K562 (cell line): ENCODE measurements around the gene ATP13A2. TPM values are rescaled to one million over a fixed set of nuclear protein-coding genes. Genes with fewer than 3 reads are reported as not detected.

Experiments used
- ATAC-seq: fragments of 200-7000 bp; cut with Tn5 transposase; 3 replicates; pipeline ENCODE4 v1.9.1; 2020; ENCODE audit warnings: moderate library complexity
- BruUV-seq: library from RNA; stranded (reverse); fragments of 400-500 nt; replicated peaks from 2 replicates; lab custom pipeline; 2021; lab: Mats Ljungman, UMichigan
- CTCF ChIA-PET: fragments of 300-600 bp; formaldehyde crosslinking; extraction: SDS; loops from one replicate; lab custom pipeline; 2021; ENCODE audit warnings: low intra/inter-chr PET ratio; lab: Yijun Ruan, JAX
- POLR2A ChIA-PET: fragments of 300-600, 350-650 bp; sonication (Branson Sonifier 250); formaldehyde crosslinking; extraction: SDS; loops from one replicate; lab custom pipeline; 2021; ENCODE audit warnings: antibody characterized with exemption, inconsistent platforms; lab: Yijun Ruan, JAX
- DNase-seq, 4 experiments: peaks; one replicate each; pipeline versions ENCODE4 v3.0.0 to v3.0.0-alpha.2; 2011 to 2018; ENCODE audit warnings: low spot score in 3 of 4, mixed read lengths in 3 of 4; ENCODE audit errors: extremely low read depth in 1 of 4
- FAIRE-seq: peaks from 2 replicates; lab custom pipeline; 2011; peaks lifted over from hg19 to GRCh38; lab: Jason Lieb, UNC
- H2AFZ ChIP-seq: 2 replicates; pipeline ENCODE4 v1.6.0; 2011; ENCODE audit warnings: low read depth, low read length, control low read depth, inconsistent platforms
- H3K27ac ChIP-seq: fragments of 200-600 bp; 3 replicates; pipeline ENCODE4 v1.8.0; 2011; ENCODE audit warnings: low read depth, mild to moderate bottlenecking, control low read depth, inconsistent platforms, low read length, moderate library complexity, mixed read lengths; ENCODE audit errors: extremely low read depth
- H3K27me3 ChIP-seq, 2 experiments: fragments of 300-600 bp in 1 of 2; 2 replicates in 1 of 2; 3 replicates in 1 of 2; pipeline versions ENCODE4 v1.6.0 to v1.8.0; 2011; ENCODE audit warnings: inconsistent platforms in 2 of 2, low read length in 2 of 2, mild to moderate bottlenecking in 1 of 2, mixed read lengths in 1 of 2, moderate library complexity in 1 of 2; ENCODE audit not compliant: control insufficient read depth in 2 of 2, insufficient read depth in 2 of 2
- H3K36me3 ChIP-seq: fragments of 300-600 bp; 3 replicates; pipeline ENCODE4 v1.8.0; 2011; ENCODE audit warnings: mild to moderate bottlenecking, low read length, inconsistent platforms; ENCODE audit not compliant: control insufficient read depth, insufficient read depth
- H3K4me1 ChIP-seq, 2 experiments: fragments of 200-600 bp in 1 of 2; replicated peaks in 1 of 2; 2 replicates in 1 of 2; 3 replicates in 1 of 2; pipeline versions ENCODE4 v1.5.1 to v1.8.0; 2011; ENCODE audit warnings: inconsistent platforms in 2 of 2, low read length in 2 of 2, mild to moderate bottlenecking in 1 of 2, mixed read lengths in 1 of 2, moderate library complexity in 1 of 2; ENCODE audit not compliant: control insufficient read depth in 2 of 2, insufficient read depth in 2 of 2
- H3K4me2 ChIP-seq: 2 replicates; pipeline ENCODE4 v1.6.1; 2011; ENCODE audit warnings: low read length, control low read depth, inconsistent platforms, mixed read lengths; ENCODE audit not compliant: insufficient read depth
- H3K4me3 ChIP-seq: fragments of 200-600 bp; sonication (generic), shearing (Covaris generic); 2 replicates; pipeline ENCODE4 v1.5.1; 2016; ENCODE audit warnings: control low read depth, inconsistent platforms
- H3K79me2 ChIP-seq: fragments of 200-600 bp; 3 replicates; pipeline ENCODE4 v1.8.0; 2011; ENCODE audit warnings: low read length, inconsistent platforms; ENCODE audit not compliant: control insufficient read depth, insufficient read depth
- H3K9ac ChIP-seq, 2 experiments: 2 replicates each; pipeline versions ENCODE4 v1.6.0 to v1.6.1; 2011; ENCODE audit warnings: low read depth in 2 of 2, low read length in 2 of 2, control low read depth in 1 of 2, inconsistent platforms in 1 of 2, mild to moderate bottlenecking in 1 of 2, mixed read lengths in 1 of 2; ENCODE audit not compliant: insufficient read depth in 1 of 2
- H3K9me1 ChIP-seq: one replicate; pipeline ENCODE4 v1.6.0; 2011; ENCODE audit warnings: inconsistent platforms, mild to moderate bottlenecking, low read length, moderate library complexity; ENCODE audit not compliant: control insufficient read depth, insufficient read depth
- H3K9me3 ChIP-seq: replicated peaks from 2 replicates; pipeline ENCODE4 v1.5.1; 2011; ENCODE audit warnings: low read depth, low read length, inconsistent platforms; ENCODE audit not compliant: control insufficient read depth, insufficient read depth
- H4K20me1 ChIP-seq: replicated peaks from 2 replicates; pipeline ENCODE4 v1.6.1; 2011; ENCODE audit warnings: low read length, inconsistent platforms, mixed read lengths; ENCODE audit not compliant: control insufficient read depth, insufficient read depth
- BACH1 ChIP-seq: fragments of 200-800 bp; sonication (Bioruptor generic); IDR thresholded peaks from 2 replicates; pipeline ENCODE4 v1.6.1; 2016; ENCODE audit warnings: missing genetic modification characterization, missing compliant biosample characterization
- ETV1 ChIP-seq: fragments of 450-650 bp; conservative IDR thresholded peaks from 2 replicates; pipeline ENCODE4 v1.6.1; 2016; ENCODE audit warnings: missing genetic modification characterization, control low read depth, low read depth, missing compliant biosample characterization
- GABPB2 ChIP-seq: fragments of 250-450 bp; sonication (Bioruptor Pico); conservative IDR thresholded peaks from 2 replicates; pipeline ENCODE4 v1.5.1; 2021; ENCODE audit warnings: mild to moderate bottlenecking
- JUNB ChIP-seq: fragments of 450-650 bp; formaldehyde crosslinking; conservative IDR thresholded peaks from 2 replicates; pipeline ENCODE4 v1.4.0; 2020; ENCODE audit warnings: mild to moderate bottlenecking
- WGBS: fragments of 100-300 bp; shearing (Covaris generic); methylation state at CpG from one replicate; pipeline ENCODE4 v1.1.6; 2016; ENCODE audit warnings: low coverage, mixed read lengths; ENCODE audit not compliant: insufficient coverage; ENCODE audit errors: missing lambda C conversion rate; 5-methylcytosine and 5-hydroxymethylcytosine counted together
- in situ Hi-C: fragments of 300-500 bp; cut with MboI; formaldehyde crosslinking; loops from 4 replicates; pipeline ENCODE4 v1.15.0; 2018; ENCODE audit warnings: inconsistent platforms, mixed read lengths
- intact Hi-C: fragments of 100-400 bp; cut with micrococcal nuclease; formaldehyde crosslinking; loops from 2 replicates; pipeline ENCODE4 v1.14.2; 2022
- polyA plus RNA-seq, 8 experiments: library from polyadenylated mRNA; depleted of rRNA in 4 of 8; stranded (reverse) in 5 of 8; unstranded in 3 of 8; fragments of >200 nt; fragmentation: Nextera tagmentation in 2 of 8; fragmentation: Illumina TruSeq in 1 of 8; extraction: Ambion mirVana in 2 of 8; extraction: Trizol in 1 of 8; gene quantifications; 2 replicates each; pipeline versions ENCODE4 v1.2.1 to v1.2.3, GENCODE V29; 2011 to 2014; ENCODE audit warnings: inconsistent platforms in 1 of 8, missing spikeins in 1 of 8
- total RNA-seq, 7 experiments: library from RNA; depleted of rRNA in 6 of 7; stranded (reverse); fragments of >200 nt in 6 of 7; fragmentation: Illumina TruSeq in 2 of 7; extraction: Trizol in 2 of 7; gene quantifications; 2 replicates each; pipeline versions ENCODE4 v1.2.1 to v1.2.3, GENCODE V29; 2011 to 2021; ENCODE audit warnings: low replicate concordance in 1 of 7
- TF ChIP-seq, protein P1 (sequence below): fragments of 200-800 bp; sonication (Bioruptor generic); IDR thresholded peaks from 2 replicates; pipeline ENCODE4 v1.6.1; 2017; ENCODE audit warnings: missing genetic modification characterization, missing compliant biosample characterization

The ATP13A2 gene
- total and polyA plus RNA-seq, 9 of the 15 experiments (the other 6 are each of a cell fraction or from before 2014, with no cell fraction given), result 0.36 to 56.3 (median 16.3) TPM

- Histone ChIP-seq H3K79me2 (no peaks in the 10 kb centered on the region), H3K9me3 (no peaks in the 10 kb centered on the region), H3K4me1 (peaks cover 0 to 44% of the 10 kb centered on the region in 2 experiments; a peak in 2 of 5 replicates), H3K9ac (peak overlapping the region in 1 of 2 experiments; percentile 14; a peak in 1 of 4 replicates), H3K27me3 (peaks cover 17 to 25% of the 10 kb centered on the region in 2 experiments; a peak in 3 of 5 replicates), H3K9me1 (no peaks in the 10 kb centered on the region), H3K27ac (no peak overlapping the region), H4K20me1 (peaks cover 18% of the 10 kb centered on the region; the same call in 1 of the 2 replicates), H3K4me2 (no peak overlapping the region), H2AFZ (no peak overlapping the region), H3K4me3 (no peak overlapping the region), H3K36me3 (no peaks in the 10 kb centered on the region)
- BruUV-seq, result no TSS peak
- intact Hi-C loops, result no loop called here
- POLR2A ChIA-PET, result interaction anchor here (0.7 to 1.7 kb wide), 4 partner anchors 9 to 216 kb away, joined by 3 to 10 read pairs (median 4); no protein-coding TSS in a partner anchor
- CTCF ChIA-PET, result no interaction called here
- FAIRE-seq, result no peak
- TF ChIP-seq BACH1 (tag) (no peak), ETV1 (no peak), GABPB2 (CRISPR knock-in tag) (no peak), JUNB (no peak)
- TF ChIP-seq, protein P1, sequence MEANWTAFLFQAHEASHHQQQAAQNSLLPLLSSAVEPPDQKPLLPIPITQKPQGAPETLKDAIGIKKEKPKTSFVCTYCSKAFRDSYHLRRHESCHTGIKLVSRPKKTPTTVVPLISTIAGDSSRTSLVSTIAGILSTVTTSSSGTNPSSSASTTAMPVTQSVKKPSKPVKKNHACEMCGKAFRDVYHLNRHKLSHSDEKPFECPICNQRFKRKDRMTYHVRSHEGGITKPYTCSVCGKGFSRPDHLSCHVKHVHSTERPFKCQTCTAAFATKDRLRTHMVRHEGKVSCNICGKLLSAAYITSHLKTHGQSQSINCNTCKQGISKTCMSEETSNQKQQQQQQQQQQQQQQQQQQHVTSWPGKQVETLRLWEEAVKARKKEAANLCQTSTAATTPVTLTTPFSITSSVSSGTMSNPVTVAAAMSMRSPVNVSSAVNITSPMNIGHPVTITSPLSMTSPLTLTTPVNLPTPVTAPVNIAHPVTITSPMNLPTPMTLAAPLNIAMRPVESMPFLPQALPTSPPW (CRISPR knock-in tag), result 0 out of 2 replicates have a peak, but pooled peaks have one; percentile 9
- in situ Hi-C loops, result no loop called here
- 8% methylated on average over 25 of the region's 44 CpGs for WGBS
- peak in 2 of 4 experiments; percentile 58 to 60 for DNase-seq
- no peak; the same call in 2 of the 3 replicates for ATAC-seq
These were observed 32.0 kb downstream of the ATP13A2 start for GRCh38 chr1:16979475-16980327.
